ENCODE data around the gene DBT. TPM values are rescaled to one million over a fixed set of nuclear protein-coding genes. Genes with fewer than 3 reads are reported as not detected.

DBT gene
- total and polyA plus RNA-seq, 2 donors (not counting 1 experiment from before 2014, with no cell fraction given), result 2.6 to 15.1 TPM

DNA sequence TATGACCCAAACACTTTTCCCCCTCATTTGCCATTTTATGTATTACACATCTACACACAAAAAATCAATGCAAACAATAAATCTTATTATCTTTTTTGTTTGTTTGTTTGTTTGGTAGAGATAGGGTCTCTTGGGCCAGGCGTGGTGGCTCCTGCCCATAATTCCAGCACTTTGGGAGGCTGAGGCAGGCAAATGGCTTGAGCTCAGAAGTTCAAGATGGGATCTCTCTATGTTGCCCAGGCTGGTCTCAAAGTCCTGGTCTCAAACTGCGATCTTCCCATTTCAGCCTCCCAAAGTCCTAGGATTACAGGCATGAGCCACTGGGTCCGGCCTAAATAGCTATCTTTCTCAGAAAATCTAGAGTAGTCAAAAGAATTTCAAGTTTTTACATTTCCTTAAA is 1.2 kb upstream of the DBT start:
- peaks cover 15% of the 10 kb centered on the region for H3K79me2 ChIP-seq (ENCODE audit: control insufficient read depth, insufficient read depth, low read length)
- peaks cover 12 to 15% of the 10 kb centered on the region in 2 donors for H3K4me1 ChIP-seq (ENCODE audit: control insufficient read depth in 2 of 2, insufficient read depth in 2 of 2, low read length in 2 of 2)
- Mint-ChIP-seq H3K4me1 (peaks cover 7% of the 10 kb centered on the region), H3K27me3 (peaks cover 2% of the 10 kb centered on the region), H3K27ac (no peak overlapping the region), H3K9me3 (ENCODE audit: insufficient read depth) (no peaks in the 10 kb centered on the region), H3K4me3 (no peak overlapping the region)
- TF ChIP-seq, protein P1, sequence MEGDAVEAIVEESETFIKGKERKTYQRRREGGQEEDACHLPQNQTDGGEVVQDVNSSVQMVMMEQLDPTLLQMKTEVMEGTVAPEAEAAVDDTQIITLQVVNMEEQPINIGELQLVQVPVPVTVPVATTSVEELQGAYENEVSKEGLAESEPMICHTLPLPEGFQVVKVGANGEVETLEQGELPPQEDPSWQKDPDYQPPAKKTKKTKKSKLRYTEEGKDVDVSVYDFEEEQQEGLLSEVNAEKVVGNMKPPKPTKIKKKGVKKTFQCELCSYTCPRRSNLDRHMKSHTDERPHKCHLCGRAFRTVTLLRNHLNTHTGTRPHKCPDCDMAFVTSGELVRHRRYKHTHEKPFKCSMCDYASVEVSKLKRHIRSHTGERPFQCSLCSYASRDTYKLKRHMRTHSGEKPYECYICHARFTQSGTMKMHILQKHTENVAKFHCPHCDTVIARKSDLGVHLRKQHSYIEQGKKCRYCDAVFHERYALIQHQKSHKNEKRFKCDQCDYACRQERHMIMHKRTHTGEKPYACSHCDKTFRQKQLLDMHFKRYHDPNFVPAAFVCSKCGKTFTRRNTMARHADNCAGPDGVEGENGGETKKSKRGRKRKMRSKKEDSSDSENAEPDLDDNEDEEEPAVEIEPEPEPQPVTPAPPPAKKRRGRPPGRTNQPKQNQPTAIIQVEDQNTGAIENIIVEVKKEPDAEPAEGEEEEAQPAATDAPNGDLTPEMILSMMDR (IDR thresholded peaks at IDR 0.05), result no peak
- no peak for TF ChIP-seq EZH2 (IDR thresholded peaks at IDR 0.05; ENCODE audit: borderline replicate concordance, insufficient read depth, low read depth, low read length, poor library complexity, severe bottlenecking)
- peak overlapping the region; percentile 77 for H2AFZ ChIP-seq (ENCODE audit: insufficient read depth, low read depth, low read length, poor library complexity, severe bottlenecking)
- H3K36me3 ChIP-seq (replicated peaks in 1 of 2; ENCODE audit: control extremely low read depth in 1 of 2, control insufficient read depth in 1 of 2, extremely low read depth in 1 of 2, insufficient read depth in 2 of 2, low read length in 1 of 2), result no peaks in the 10 kb centered on the region
- no peaks in the 10 kb centered on the region for H3K27me3 ChIP-seq (replicated peaks in 1 of 4; ENCODE audit: control extremely low read depth in 1 of 4, control insufficient read depth in 3 of 4, insufficient read depth in 4 of 4, low read length in 3 of 4)
- H3K4me2 ChIP-seq (replicated peaks; ENCODE audit: low read depth, low read length, poor library complexity, severe bottlenecking), result peak overlapping the region; percentile 69
- intact Hi-C loops (cut with micrococcal nuclease), result no loop called here
- no peak overlapping the region for H3K4me3 ChIP-seq (ENCODE audit: control extremely low read depth in 1 of 5, extremely low read depth in 1 of 5, insufficient read depth in 1 of 5, low read depth in 2 of 5, low read length in 4 of 5)
- H3K27ac ChIP-seq (ENCODE audit: low read length in 2 of 2), result no peak overlapping the region
- ATAC-seq (ENCODE audit: low read depth), result no peak
- DNase-seq, result no peak
- 100% methylated on average over 2 of the region's 3 CpGs for WGBS (ENCODE audit: insufficient coverage)
- ChIA-PET POLR2A (interaction anchor here (1.8 to 2.5 kb wide), 2 partner anchors 102 to 118 kb away, joined by 6 to 12 read pairs; partner anchors contain the start of genes CDC14A, SASS6 and TRMT13), CTCF (interaction anchor here (1.4 kb wide), 1 partner anchor 208 kb away, joined by 5 read pairs; no protein-coding TSS in a partner anchor)
- H4K20me1 ChIP-seq (ENCODE audit: control insufficient read depth, insufficient read depth, low read length, poor library complexity, severe bottlenecking), result no peaks in the 10 kb centered on the region
- no peaks in the 10 kb centered on the region for H3K9me3 ChIP-seq (ENCODE audit: control extremely low read depth in 1 of 3, control insufficient read depth in 2 of 3, insufficient read depth in 1 of 3, low read length in 2 of 3)
- no peak overlapping the region for H3K9ac ChIP-seq (ENCODE audit: low read length)

DNA sequence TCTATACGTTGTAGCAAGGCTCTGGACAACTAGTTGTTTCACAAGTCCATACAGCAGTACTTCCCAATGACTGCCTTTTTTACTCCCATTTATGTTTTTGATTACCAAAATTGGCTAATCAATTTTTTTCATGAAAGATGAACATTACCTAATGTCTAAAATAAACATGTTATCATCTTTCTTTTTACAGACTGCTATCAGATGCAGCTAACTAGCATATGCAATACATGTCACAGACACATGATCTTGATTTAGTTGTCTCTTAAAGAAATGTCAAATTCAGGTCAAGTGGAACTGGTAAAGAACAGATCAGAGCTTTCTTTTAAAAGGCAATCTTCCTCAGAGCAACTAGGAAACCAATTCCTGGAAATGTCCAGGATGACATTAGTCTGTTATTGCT is 630 bp upstream of the DBT start:
- H3K9me3 Mint-ChIP-seq (ENCODE audit: insufficient read depth), result no peaks in the 10 kb centered on the region
- no peaks in the 10 kb centered on the region for H3K36me3 ChIP-seq (replicated peaks in 1 of 2; ENCODE audit: control extremely low read depth in 1 of 2, control insufficient read depth in 1 of 2, extremely low read depth in 1 of 2, insufficient read depth in 2 of 2, low read length in 1 of 2)

More for the DNA sequence above, 630 bp upstream of the DBT start:
- Mint-ChIP-seq H3K27ac (no peak overlapping the region), H3K27me3 (no peaks in the 10 kb centered on the region), H3K4me3 (no peak overlapping the region), H3K4me1 (peaks cover 11% of the 10 kb centered on the region)
- H3K27me3 ChIP-seq (replicated peaks in 1 of 4; ENCODE audit: control extremely low read depth in 1 of 4, control insufficient read depth in 3 of 4, insufficient read depth in 4 of 4, low read length in 3 of 4), result no peaks in the 10 kb centered on the region
- intact Hi-C loops (cut with micrococcal nuclease), result no loop called here
- peak overlapping the region; percentile 75 for H3K9ac ChIP-seq (ENCODE audit: low read length)
- H3K27ac ChIP-seq (ENCODE audit: low read length in 2 of 2), result peak overlapping the region; percentile 68 to 69
- TF ChIP-seq, protein P1 (IDR thresholded peaks at IDR 0.05), result no peak
- no peak for TF ChIP-seq EZH2 (IDR thresholded peaks at IDR 0.05; ENCODE audit: borderline replicate concordance, insufficient read depth, low read depth, low read length, poor library complexity, severe bottlenecking)
- POLR2A ChIA-PET, result interaction anchor here (1.0 to 2.5 kb wide), 4 partner anchors 16 to 212 kb away, joined by 4 to 12 read pairs (median 7); partner anchors contain the start of genes CDC14A, RTCA, SASS6 and TRMT13
- H3K9me3 ChIP-seq (ENCODE audit: control extremely low read depth in 1 of 3, control insufficient read depth in 2 of 3, insufficient read depth in 1 of 3, low read length in 2 of 3), result no peaks in the 10 kb centered on the region
- CTCF ChIA-PET, result interaction anchor here (0.9 to 1.4 kb wide), 3 partner anchors 15 to 209 kb away, joined by 3 to 5 read pairs (median 4); no protein-coding TSS in a partner anchor
- peak overlapping the region; percentile 69 for H3K4me2 ChIP-seq (replicated peaks; ENCODE audit: low read depth, low read length, poor library complexity, severe bottlenecking)
- peaks cover 16% of the 10 kb centered on the region for H3K79me2 ChIP-seq (ENCODE audit: control insufficient read depth, insufficient read depth, low read length)
- H2AFZ ChIP-seq (ENCODE audit: insufficient read depth, low read depth, low read length, poor library complexity, severe bottlenecking), result peak overlapping the region; percentile 77
- ATAC-seq (ENCODE audit: low read depth), result no peak
- DNase-seq, result no peak
- no CpG with 5 or more reads among the region's 1 CpG for WGBS (ENCODE audit: insufficient coverage)
- peaks cover 12 to 15% of the 10 kb centered on the region in 2 donors for H3K4me1 ChIP-seq (ENCODE audit: control insufficient read depth in 2 of 2, insufficient read depth in 2 of 2, low read length in 2 of 2)
- peak overlapping the region; percentile 61 to 99 (median 90) for H3K4me3 ChIP-seq (ENCODE audit: control extremely low read depth in 1 of 5, extremely low read depth in 1 of 5, insufficient read depth in 1 of 5, low read depth in 2 of 5, low read length in 4 of 5)
- H4K20me1 ChIP-seq (ENCODE audit: control insufficient read depth, insufficient read depth, low read length, poor library complexity, severe bottlenecking), result no peaks in the 10 kb centered on the region

Measured in B cell (primary cell).